GM13977 (cell line): Measurements from ENCODE around the gene LPA.
A peak's percentile ranks its signal among the peaks of the same experiment; 100 is the strongest.
"Not testable (repeated sequence)": the region's sequence is repeated elsewhere in the genome, so short reads cannot be mapped to it uniquely, and the experiment has no call there.

Experiments
- DNase-seq: peaks from one replicate; pipeline ENCODE4 v3.0.0; 2012; ENCODE audit warnings: low spot score
- in situ Hi-C: fragments of 300-500 bp; cut with MboI; formaldehyde crosslinking; loops from one replicate; pipeline ENCODE4 v1.12.0; 2022; ENCODE audit warnings: low sequenced_read_pairs, low pct_unique_long_range_greater_than_20kb, mixed read lengths, inconsistent platforms; ENCODE audit not compliant: unreplicated experiment
- TF ChIP-seq, protein P1 (sequence below): IDR thresholded peaks from 2 replicates; pipeline ENCODE4 v1.5.1; 2012; ENCODE audit warnings: mild to moderate bottlenecking, control low read depth; ENCODE audit not compliant: insufficient read depth; ENCODE audit errors: extremely low read depth, missing control alignments

LPA gene, protein sequence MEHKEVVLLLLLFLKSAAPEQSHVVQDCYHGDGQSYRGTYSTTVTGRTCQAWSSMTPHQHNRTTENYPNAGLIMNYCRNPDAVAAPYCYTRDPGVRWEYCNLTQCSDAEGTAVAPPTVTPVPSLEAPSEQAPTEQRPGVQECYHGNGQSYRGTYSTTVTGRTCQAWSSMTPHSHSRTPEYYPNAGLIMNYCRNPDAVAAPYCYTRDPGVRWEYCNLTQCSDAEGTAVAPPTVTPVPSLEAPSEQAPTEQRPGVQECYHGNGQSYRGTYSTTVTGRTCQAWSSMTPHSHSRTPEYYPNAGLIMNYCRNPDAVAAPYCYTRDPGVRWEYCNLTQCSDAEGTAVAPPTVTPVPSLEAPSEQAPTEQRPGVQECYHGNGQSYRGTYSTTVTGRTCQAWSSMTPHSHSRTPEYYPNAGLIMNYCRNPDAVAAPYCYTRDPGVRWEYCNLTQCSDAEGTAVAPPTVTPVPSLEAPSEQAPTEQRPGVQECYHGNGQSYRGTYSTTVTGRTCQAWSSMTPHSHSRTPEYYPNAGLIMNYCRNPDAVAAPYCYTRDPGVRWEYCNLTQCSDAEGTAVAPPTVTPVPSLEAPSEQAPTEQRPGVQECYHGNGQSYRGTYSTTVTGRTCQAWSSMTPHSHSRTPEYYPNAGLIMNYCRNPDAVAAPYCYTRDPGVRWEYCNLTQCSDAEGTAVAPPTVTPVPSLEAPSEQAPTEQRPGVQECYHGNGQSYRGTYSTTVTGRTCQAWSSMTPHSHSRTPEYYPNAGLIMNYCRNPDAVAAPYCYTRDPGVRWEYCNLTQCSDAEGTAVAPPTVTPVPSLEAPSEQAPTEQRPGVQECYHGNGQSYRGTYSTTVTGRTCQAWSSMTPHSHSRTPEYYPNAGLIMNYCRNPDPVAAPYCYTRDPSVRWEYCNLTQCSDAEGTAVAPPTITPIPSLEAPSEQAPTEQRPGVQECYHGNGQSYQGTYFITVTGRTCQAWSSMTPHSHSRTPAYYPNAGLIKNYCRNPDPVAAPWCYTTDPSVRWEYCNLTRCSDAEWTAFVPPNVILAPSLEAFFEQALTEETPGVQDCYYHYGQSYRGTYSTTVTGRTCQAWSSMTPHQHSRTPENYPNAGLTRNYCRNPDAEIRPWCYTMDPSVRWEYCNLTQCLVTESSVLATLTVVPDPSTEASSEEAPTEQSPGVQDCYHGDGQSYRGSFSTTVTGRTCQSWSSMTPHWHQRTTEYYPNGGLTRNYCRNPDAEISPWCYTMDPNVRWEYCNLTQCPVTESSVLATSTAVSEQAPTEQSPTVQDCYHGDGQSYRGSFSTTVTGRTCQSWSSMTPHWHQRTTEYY (N-terminal part only)

DNA sequence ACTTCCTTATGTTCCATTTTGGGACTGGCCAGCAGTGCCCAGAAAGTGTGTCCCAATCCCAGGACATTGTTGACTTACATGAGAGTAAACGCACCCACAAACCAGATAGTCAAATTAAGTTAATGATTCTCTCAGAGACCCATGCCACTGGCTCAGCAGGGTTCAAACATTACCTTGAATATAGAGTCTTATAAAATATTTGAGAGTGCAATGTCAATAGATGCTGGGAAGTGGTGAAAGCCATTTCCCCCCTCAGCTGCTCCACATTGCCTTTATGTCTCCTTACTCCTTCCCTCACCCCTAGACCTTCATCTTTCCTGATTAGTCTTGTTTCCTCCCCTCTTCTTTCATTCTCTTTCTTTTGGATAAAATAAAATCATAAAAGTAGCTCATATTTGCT is at the start of gene LPA:
LPA (minus strand) TSS at position 78 of the 400 bp plus-strand sequence; CDS start at position 17, 61 bp downstream.
- in situ Hi-C loops: loop anchor here (25.0 kb wide), 1 partner anchor 152 kb away; no protein-coding TSS in a partner anchor

DNA sequence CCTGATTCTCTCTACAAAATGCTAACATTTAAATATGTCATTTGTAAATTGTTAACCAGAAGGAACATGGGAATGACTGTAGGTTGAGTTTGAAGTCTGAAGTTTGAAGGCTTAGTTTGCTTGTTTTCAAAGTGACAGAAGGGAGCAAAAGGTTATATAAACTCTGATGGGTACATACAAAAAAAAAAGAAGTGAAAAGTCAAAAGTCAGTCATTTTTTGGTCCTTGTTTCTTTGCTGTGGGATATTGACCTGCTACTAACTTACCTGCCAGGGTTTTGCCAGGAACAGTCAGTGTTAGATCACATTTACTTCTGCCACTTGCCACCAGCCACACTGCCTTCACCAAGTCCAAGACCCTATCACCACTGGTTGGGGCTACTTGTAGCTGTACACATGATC is 44.9 kb upstream of the LPA start:
- DNase-seq, in situ Hi-C loops: not testable (repeated sequence)

More for the DNA sequence above, at the start of gene LPA:
- DNase-seq: not testable (repeated sequence)

DNA sequence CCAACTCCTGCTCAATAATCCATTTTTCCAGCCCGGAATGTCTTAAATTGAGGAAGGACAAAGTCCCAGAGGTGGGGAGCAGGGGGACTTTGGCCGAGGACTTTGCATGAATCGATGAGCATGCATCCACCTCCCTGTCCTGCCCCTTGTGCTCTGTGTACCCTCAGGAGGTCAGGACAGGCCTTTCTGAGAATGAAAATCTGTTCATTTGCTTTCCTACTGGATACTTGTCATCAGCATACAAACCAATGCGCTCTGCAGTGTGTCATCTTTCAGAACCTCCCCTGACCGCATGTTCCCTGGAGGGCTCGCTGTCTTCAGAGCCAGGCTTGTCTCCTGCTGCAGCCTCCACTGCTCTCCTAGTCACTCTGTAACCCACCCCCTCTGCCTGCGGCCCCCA is 40.6 kb upstream of the LPA start:
- DNase-seq, in situ Hi-C loops: not testable (repeated sequence)

DNA sequence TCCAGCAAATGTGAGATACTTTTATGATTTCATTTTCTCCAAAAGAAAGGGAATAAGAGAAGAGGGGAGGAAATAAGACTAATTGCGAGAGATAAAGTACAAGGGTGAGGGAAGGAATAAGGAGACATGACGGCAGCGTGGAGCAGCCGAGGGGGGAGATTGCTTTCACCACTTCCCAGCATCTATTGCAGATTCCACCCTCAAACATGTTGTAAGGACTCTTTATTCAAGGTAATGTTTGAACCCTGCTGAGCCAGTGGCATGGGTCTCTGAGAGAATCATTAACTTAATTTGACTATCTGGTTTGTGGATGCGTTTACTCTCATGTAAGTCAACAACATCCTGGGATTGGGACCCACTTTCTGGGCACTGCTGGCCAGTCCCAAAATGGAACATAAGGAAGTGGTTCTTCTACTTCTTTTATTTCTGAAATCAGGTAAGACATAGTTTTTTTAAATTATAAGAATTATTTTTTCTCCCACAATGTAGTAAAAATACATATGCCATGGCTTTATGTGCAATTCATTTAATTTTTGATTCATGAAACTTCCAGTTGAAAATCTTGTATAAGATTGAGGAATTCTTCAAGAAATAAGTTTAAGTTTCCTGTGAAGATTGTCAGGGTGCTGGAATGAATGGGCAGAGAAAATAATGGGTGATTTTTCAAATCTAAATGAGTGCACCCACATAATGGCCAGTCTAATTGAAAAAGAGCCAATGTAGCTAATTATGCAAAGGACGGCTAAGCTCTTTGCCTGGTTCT is 38.0 kb upstream of the LPA start, which contains the start of gene PLG:
PLG (plus strand) TSS at position 327 of the 763 bp plus-strand sequence; CDS start at position 388, 61 bp downstream.
- in situ Hi-C loops: not testable (repeated sequence)

DNA sequence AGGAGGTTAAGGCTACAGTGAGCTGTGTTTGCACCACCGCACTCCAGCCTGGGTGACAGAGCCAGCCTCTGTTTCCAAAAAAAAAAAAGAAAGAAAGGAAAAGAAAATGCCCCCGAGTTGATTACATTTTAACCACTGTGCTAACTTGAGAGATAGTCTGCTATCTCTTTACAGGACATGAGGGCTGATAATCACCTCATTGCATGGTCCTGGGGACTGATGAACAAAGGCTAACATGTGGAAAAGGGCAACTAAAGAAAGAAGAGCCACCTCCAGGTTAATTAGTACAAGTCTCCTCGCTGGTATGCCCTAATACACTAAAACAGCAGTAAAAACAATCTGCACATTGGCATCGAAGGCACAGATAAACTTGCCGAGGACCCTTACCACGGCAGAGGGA is 33.8 kb upstream of the LPA start:
- TF ChIP-seq, protein P1, sequence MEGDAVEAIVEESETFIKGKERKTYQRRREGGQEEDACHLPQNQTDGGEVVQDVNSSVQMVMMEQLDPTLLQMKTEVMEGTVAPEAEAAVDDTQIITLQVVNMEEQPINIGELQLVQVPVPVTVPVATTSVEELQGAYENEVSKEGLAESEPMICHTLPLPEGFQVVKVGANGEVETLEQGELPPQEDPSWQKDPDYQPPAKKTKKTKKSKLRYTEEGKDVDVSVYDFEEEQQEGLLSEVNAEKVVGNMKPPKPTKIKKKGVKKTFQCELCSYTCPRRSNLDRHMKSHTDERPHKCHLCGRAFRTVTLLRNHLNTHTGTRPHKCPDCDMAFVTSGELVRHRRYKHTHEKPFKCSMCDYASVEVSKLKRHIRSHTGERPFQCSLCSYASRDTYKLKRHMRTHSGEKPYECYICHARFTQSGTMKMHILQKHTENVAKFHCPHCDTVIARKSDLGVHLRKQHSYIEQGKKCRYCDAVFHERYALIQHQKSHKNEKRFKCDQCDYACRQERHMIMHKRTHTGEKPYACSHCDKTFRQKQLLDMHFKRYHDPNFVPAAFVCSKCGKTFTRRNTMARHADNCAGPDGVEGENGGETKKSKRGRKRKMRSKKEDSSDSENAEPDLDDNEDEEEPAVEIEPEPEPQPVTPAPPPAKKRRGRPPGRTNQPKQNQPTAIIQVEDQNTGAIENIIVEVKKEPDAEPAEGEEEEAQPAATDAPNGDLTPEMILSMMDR: no peak
- in situ Hi-C loops: no loop called here
- DNase-seq: no peak

More for the DNA sequence above, 38.0 kb upstream of the LPA start, which contains the start of gene PLG:
- not testable (repeated sequence) for DNase-seq

DNA sequence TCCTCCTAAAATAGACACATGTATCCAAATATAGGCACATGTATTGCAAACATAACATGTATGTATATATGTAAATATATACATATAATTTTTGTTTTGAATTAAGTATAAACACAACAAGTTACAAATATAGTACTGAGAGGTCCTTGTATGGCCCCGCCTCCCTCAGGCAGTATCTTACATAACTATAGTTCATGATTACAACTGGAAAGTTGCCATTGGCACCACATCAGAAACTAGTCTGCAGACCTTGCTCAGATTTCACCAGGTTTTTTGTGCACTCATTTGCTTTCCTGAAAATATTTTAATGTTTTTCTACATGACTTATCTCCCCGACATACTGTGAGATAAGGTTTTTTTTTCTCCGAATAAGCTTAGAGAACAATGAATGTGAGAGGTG is 32.8 kb upstream of the LPA start:
- DNase-seq, in situ Hi-C loops: not testable (repeated sequence)

DNA sequence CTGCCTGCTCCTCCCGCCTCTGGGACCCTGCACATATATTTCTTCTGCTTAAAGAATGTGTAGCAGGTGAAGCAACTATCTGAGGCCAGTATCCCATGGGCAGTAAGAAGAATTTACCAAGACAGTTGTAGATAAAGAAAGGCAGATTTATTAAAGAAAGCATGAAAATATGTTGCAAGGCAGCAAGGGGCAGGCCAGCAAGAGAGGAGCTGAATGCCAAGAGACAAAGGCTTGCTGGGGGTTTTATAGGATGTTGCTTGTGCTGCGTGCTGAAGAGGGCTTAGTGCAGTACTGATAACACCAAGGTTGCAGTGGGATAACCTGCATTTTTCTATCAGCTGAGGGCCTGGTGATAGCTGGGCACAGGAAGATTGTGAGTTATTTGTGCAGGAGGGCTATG is 31.5 kb upstream of the LPA start:
- in situ Hi-C loops, DNase-seq: not testable (repeated sequence)

DNA sequence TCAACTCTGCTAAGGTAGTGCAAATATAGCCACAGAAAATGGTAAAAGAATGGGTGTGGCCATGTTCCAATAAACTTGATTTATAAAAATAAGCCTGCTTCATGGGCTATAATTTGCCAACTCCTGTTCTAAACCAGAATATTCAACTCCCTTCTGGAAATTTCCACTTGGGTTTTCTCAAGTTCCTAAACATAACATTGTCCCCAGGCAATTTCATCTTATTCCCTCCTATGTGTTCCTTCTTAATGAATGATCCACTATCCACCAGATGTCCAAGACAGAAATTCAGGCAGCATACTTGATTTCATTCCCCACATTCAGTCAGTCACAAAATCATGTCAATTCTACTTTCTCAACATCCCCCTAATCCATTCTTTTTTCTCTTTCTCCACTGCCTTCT is 30.9 kb upstream of the LPA start:
- in situ Hi-C loops, DNase-seq: not testable (repeated sequence)

DNA sequence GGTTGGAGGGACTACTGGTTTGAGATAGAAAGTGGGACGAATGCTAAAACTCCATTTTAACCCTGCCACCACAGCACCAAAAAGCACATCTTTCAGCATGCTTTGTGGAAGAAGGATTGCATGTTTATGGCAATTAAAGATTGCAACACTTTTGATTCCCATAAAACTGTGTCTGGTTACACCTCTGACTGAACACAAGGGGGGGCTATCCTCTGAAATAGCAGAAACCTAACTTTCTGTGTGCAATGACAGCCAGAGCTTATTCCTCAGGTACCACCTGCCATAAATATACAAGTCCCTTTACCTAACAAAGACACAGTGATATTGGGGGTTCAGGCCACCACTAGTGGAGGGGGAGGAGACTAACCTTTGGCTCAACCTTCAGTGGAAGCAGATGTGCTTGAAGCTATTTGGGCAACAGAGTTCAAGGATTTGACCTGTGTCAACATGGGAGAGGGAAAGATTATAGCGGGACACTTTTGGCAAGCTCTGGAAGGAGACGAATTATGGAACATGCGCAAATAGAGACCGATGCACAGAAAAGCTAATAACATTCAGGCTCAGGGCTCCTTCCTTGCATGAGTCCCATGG is 28.4 kb upstream of the LPA start:
- DNase-seq: no peak
- TF ChIP-seq, protein P1: peak; percentile 26
- in situ Hi-C loops: no loop called here
